HG02763 (cell line): ENCODE results near the gene GOLGA6A.
"Not testable (repeated sequence)": the region's sequence is repeated elsewhere in the genome, so short reads cannot be mapped to it uniquely, and the experiment has no call there.

ENCODE experiments used
- ATAC-seq: cut with Tn5 transposase; IDR thresholded peaks from one replicate; pipeline ENCODE4 v1.9.1; 2021; ENCODE audit warnings: mild to moderate bottlenecking, moderate library complexity; ENCODE audit not compliant: unreplicated experiment

Gene GOLGA6A

DNA sequence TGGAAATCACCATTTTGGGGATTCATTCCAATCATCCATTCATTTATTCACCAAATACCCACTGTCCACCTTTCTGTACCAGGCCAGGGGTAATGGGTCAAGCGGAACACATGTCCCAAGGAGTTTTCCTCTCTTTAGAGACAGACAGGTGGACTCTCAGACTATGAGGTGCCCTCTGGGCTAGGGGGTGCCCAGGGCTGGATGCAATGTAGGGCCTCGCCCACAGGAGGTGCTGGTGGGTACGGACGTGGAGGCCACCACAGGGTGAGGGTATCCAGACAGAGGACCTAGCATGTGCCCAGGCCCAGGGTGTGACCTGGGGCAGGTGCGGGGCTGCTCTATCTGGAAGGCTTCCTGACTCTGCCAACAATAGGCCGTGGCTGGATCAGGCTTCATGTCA lies 26.3 kb upstream of the GOLGA6A start:
- ATAC-seq, result not testable (repeated sequence)

DNA sequence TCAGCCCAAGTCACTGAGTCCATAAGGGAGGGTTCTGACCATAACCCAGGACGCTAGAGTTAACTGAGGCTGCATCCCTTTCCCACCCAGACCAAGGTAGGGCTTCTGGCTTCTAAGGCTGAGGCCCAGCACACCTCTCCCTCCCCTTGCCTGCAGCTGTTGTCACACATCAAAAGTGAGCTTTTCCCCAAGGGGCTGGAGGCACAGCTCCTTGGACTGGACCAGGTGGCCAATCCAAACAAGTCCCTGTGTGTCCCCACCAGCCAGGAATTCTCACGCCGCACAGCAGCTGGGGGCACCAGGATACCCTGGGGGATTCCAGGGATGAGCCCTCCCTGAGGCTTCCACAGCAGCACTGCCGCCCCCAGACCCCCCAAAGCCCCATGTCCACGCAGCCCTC lies 25.8 kb upstream of the GOLGA6A start:
- ATAC-seq, result no peak

DNA sequence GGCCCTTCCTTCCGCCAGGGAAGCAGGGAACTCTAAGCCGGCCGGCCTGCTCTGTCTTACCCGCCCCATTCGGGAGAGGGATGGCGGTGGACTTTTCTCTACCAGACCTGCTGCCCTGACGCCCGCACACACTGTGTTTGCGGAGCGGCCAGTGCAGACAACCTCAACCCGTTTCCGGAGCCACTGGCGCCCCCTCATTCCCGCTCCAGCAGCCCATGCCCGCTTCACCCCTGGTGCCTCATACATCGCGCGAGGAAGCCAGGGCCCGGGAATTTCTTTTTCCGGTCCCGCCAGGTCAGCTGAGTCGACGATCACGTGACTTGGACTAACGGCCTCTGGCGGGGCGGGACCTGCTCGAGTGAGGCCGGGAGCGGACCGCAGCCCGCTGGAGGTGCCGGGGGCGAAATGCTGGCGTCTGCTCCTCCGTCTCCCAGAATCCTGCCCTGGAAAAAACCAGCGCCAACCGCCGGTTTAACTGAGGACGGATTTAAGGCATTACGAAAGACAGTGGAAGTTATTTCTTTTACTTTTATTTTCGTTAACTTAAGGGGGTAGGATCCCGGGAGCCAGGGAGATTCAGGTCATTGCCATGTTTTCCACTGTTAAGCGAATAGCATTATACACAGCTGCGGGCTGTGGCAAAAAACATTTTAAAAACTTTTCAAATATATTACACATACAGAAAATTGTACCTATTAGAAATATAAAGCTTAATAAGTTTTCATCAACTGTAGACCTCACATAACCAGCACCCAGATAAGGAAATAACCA lies 17.8 kb upstream of the GOLGA6A start:
- peak; percentile 77 for ATAC-seq

DNA sequence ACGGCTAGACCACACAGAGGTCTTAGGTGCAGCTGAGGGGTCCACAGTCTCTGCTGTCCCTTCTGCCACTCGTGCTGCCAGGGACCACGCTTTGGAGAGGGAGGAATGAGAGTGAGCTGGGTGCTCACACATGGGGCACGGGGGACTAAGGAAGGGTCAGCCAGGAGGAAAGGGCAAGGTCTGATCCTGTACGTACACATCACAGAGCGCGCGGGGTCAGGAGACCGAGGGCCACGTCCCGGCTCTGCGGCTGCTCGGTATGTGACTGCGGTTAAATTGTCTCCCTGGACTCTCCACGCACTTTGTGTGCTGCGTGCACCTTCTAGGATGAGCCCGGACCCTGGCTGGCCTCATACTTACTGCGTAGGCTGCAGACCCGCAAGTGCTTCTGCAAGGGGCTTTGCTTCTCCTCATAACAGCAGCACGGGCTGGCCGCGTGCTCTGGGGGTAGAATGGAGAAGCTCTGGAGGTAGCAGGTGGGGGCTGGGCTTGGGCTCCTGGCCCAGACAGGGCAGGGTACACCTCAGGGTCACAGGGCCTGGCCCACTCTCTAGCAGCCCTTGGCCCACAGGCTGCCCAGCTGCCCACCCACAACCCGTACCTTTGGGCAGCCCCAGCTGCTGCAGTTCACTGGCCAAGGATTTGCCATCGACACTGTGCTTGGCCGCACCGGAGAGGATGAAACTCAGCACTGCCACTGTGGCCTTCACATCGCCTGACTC lies 14.6 kb upstream of the GOLGA6A start:
- ATAC-seq, result not testable (repeated sequence)

DNA sequence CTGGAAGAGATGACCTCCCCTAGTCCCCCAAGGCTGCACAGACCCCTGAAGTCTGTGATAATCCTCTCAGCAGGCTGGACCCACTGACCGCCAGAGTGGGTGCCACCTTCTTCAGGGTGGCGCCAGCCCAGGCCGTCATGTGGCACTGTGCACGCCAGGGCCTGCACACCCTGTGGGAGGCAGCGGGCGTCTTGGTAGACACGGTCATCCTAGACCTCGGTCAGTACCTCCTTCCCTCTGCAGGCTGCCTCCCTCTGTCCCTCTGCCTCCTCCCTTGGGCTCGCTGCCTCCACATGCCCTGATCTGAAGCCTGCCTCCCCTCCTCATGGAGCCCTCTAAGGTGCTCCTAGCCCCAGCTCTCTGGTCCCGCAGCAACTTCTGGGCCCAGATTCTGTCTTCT lies 13.3 kb upstream of the GOLGA6A start:
- ATAC-seq, result not testable (repeated sequence)

DNA sequence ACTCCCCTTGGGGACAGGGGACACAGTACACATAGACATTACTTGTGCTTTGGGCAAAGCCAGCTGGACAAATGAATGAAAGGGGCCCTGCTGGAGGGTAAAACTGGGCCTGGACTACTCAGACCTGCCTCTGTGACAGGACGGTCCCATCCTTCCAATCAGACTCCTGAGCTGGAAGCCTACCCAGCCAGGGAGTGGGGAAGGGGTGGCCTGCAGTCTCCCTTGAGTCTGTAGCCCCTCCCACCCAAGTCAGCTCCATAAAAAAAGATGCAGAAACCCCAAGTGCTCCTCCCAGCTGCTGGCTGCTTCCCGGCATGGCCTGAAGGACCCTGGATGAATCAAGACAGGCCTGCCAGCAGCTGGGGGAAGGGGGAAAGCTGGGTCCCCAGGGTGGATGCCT lies 12.2 kb upstream of the GOLGA6A start:
- not testable (repeated sequence) for ATAC-seq

DNA sequence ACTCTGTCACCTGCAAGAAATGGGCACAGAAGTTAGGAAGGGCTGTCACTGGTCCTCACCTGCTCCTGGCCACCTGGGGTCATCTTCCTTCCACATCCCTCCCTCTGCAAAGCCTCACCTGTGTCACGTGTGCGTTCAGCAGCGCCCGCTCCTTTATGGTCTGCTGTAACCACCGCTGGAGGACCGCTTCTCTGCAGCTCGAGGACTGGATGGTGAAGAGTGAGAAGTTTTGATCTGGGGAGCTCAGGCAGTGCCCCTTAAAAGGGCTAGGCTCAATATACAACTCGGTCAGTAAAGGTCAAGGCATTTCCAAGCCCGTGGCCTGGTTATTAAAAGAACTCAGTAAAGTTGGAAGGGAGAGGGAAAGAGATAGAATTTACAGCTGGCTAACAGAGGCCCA lies 6.6 kb downstream of the GOLGA6A start:
- ATAC-seq, result not testable (repeated sequence)

DNA sequence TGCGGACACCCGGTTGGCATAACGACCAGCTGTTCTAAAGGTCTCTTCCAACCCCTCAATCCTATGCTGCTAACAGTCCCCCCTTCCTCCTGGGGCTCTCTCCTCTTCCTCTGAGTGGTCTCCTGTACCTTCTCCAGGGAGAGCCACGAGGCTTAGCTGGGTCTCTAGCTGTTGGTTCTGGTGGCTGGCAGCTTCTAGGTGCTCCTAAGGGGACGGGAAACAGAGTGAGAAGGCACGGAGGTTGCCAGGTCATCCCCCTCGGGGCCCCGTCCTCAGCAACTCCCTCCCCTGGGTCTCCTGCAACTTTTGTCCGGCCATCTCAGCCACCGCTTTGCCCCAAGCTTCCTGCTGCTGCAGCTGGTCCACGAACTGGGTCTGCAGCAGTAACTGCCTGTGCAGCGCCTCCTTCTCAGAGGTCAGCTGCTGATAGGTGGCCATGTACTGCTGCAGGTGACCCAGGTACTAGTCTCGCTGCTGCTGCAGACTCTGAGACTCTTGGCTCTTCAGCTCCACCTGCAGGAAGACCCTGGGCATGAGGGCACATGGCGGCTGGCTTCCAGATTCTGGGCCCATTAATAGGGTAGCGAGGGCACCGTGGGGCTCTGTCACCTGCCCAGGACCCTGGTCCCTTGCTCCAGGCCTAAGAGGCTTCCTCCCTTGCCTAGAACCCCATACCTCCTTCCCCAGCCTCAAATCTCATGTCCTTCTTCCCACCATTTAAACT lies 9.6 kb downstream of the GOLGA6A start:
- ATAC-seq, result not testable (repeated sequence)

DNA sequence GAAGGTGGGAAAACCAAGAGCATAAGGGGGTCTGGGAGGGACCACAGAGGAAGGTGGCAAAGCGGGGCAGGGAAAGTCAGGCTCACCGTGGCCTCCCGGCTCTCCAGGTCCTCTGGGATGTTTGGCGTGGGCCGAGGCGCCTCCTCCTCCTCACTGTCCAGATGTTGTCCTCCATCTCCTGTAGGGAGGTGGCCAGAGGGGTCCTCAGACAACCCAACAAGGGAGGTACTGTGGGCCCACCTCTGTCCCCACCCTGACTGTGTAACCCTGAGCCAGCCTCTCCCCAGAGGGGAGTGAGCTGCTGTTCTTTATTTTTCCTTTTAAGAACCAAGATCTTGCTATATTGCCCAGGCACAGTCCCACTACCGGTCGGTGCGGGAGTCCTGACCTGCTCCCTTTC lies 10.2 kb downstream of the GOLGA6A start:
- not testable (repeated sequence) for ATAC-seq

DNA sequence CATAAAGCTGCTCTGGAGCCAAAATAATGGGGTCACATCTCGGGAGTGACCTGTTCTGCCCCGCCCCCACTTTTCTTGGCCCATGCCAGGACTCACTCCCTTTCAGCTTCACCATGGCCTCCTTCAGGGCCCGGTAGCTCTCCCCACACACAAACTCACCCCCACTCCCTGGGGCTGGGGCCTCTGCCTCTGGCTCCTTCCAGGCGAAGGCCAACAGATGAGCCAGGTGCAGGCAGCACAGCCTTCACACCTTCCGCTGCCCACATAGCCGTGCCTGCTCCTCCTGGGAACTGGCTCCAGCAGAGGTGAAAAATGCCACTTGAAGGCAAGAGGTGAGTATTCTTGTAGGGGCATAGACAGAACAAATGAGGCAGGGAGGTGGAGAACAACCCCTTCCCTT lies 10.7 kb downstream of the GOLGA6A start:
- ATAC-seq, result not testable (repeated sequence)

DNA sequence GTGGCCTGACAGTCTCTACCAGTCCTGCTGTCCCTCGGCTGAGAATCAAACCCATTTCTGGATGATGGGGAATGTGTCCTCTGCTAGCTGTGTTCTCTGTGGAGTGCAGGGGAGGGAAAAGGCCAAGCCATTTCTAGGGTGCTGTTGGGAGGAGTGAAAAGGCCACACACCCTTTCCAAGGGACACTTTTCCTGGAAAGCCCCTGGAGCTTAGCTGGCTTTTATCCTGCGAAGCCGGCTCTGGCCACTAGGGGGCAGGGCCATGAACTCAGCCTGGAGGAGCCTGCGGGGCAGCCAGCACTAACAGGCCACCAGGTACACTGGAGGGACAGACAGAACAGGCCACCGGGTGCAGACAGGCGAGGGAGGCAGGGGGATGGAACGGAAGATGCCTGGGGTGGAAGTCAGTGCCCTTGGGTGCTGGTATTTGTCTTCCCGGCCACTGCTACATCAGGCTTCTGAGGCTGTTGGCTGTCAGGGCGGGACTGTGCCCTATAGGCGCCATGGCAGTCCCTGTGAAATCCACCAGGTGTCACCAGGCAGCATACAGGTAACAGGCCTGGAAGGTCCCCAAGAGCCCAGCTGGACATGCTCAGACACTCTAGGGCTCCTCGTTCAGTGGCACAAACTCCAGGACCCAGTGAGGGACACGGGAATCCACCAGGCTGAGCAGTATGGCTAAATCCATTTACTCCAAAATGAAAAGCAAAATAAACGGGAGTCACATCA lies 16.5 kb downstream of the GOLGA6A start:
- peak; percentile 53 for ATAC-seq

DNA sequence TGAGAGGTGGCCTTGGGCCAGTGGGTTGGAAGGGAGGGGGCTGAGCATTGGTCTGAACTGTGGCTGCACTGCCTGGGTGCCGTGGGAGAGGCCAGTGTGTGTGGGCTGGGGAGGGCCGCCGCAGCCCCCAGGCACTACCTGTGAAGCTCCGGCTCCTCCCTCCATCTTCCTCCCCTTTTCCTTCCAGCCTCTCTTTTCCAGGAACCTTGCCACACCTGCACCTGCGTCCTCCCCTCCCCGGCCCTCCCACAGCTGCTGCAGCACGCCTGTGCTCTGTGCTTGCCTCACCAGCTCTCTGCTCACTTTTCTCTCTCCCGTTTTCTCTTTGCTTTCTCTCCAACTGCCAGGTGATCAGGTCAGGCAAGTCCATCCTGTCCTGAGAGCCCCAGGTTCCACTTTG lies 17.5 kb downstream of the GOLGA6A start:
- not testable (repeated sequence) for ATAC-seq

DNA sequence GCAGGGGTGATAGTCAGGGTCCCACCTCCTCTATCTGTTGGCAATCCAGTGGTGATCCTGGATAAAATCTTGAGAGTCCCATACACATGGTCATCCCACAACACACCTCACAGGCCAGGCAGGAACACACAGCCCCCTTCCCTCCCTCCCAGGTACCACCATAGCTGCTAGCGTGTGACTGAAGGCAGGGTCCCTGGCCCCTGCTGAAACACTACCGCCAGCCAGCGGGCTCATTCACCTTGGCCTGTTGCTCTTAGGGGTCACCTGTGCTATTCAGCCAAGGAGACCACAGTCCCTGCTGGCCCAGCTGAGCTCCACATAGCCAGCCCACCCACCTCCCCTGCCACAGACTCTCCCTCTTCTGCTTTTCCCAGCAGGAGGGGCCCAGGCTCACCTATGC lies 18.2 kb downstream of the GOLGA6A start:
- not testable (repeated sequence) for ATAC-seq

DNA sequence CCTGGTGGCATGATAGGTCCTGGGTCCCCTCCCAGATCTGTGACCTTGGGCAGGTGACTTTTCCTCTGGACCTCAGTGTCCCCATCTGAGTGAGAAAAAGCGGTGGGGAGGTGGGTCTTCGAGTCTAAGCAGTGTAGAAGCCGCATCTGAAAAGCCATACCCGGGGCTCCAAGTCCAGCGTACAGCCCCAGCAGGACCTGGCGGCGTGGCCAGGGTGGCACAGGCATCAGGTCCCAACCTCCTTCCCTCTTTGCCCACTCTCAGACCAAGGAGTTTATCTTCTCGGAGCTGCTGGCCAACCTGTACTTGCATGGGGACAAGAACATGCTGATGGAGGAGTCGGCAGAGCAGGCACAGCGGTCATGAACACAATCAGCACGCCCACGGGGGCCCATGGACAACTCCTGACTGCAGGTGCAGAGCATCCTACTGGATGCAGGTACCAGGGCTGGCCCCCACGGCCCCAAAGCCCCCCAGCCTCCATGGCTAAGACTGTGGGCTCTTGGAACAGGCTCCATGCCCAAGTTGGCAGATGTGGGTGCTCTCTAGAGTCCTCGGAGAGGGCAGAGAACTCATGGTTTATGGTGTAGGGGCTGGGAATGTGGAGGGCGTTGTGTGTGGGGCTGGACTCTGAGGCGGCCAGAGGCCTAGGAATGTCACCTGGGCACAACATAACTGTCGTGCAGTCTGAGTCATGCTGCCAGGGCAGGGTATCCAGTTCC lies 18.8 kb downstream of the GOLGA6A start:
- ATAC-seq, result not testable (repeated sequence)

DNA sequence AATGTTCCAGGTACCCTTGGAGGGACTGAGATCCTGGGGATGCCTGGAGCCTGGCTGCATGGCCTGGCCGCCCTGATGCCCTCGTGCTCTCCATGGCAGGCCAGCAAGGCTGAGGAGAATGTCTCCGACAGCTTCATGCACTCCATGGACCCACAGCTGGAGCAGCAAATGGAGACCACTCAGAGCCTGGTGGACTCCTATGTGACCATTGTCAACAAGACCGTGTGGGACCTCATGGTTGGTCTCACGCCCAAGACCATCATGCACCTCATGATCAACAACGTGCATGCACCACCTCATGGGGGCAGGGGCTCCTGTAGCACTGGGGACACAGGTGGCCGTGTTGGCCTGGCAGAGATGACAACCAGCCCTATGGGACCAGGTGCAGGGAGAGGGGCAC lies 19.7 kb downstream of the GOLGA6A start:
- ATAC-seq, result no peak

DNA sequence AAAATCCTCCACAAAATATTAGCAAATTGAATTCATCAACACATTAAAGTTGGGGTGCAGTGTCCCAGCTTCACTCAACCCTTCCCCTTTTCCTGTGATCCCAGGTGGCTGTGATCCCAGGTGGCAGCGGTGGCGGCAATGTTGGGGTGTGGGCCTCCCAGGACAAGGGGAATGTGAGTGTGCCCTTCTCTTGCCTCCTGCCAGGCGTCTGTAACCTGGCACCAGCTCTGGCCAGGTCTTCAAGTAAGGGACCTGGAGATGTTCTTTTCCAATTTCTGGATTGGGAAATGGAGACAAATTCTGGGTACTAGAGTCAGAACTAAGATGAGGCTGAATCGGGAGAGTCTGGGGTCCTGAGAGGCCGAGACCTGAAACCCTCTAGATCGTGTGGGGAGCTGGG lies 20.1 kb downstream of the GOLGA6A start:
- no peak for ATAC-seq

DNA sequence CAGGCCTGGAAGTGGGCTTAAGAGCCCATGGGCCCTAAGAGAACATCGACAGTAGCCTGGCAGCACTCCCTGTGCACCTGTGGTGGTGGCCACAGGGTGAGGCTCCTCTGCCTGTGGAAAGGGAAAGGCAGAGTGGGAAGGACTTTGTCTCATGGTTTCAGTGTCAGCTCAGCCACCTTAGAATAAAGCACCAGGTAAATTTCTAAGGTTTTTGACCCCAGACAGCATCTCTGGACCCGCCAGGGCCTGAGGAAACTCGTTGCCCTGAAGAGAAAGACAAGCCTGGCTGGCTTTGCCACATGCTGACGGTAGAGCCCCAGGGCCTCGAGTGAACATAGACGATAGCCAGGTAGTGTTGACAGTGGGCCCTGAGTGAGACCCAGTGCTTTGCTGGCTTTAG lies 22.1 kb downstream of the GOLGA6A start:
- no peak for ATAC-seq

DNA sequence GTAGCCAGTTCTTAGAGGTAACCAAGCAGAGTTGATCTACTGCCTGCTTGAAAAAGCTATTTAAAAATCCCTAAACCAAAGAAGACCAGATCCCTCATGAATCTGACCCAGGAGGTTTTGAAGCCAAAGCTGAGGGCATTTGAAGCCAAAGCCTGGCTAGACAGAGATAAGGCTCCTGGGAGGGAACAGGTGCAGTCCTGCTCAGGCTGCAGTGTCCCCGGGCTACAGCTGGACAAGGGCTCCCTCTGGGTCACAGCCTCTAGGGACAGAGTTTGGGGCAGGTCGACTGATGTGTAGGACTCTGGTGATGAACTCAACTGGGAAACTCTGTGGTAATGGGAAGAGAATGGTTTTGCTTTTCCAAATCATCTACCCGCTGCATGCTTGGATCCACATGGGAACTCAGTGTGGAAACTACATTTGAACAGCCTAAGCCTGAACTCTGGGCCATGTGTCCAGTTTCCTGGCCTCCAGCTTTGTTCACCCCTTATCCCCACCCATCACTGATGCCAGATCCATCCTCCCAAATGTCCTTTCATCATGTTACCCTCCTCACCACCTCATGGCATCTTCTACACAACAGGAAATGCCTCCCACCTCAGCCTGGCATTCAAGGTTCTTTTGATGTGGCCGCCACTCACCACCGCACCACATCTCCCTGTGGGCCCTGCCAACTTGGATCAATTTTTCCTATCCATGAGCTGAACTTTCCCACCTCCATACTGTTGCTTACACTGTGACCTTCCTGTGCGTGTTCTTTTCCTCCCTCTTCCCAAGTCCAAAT lies 23.1 kb downstream of the GOLGA6A start:
- not testable (repeated sequence) for ATAC-seq

DNA sequence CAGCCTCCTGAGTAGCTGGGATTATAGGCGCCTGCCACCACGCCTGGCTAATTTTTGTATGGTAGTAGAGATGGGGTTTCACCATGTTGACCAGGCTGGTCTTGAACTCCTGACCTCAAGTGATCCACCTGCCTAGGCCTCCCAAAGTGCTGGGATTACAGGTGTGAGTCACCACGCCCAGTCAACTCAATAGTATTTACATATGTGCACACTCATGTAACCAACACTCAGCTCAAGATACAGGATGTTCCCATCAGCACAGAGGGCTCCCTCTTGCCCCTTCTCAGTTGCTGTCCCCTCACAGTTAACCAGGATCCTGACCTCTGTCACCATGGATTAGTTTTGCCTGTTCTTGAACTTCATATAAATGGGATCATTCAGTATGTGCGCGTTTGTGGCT lies 26.0 kb downstream of the GOLGA6A start:
- ATAC-seq, result not testable (repeated sequence)

DNA sequence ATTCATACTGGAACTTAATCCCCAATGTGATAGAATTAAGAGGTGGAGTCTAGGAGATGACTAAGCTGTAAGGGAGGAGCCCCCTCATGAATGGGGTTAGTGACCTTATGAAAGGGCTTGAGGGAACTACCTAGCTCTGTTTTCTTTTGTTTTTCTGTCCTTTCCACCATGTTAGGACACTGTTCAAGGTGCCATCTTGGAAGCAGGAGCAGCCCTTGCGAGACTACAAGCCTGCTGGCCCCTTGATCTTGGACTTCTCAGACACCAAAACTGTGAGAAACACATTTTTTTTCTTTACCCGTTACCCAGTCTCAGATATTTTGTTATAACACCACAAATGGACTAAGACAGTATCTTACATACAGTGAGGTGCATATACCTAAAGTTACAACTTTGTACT lies 26.5 kb downstream of the GOLGA6A start:
- ATAC-seq, result no peak
